Adipocyte (in vitro differentiated cells): ENCODE data around the gene ENAH.

ENCODE experiments used
- DNase-seq: peaks from one replicate; pipeline ENCODE4 v3.0.0-alpha.2; 2015; ENCODE audit warnings: low read depth
- H3K27me3 ChIP-seq: replicated peaks from 2 replicates; pipeline ENCODE4 v1.7.0; 2013; ENCODE audit warnings: mild to moderate bottlenecking, low read length, moderate library complexity; ENCODE audit not compliant: control insufficient read depth, insufficient read depth
- H3K36me3 ChIP-seq: 2 replicates; pipeline ENCODE4 v1.7.0; 2013; ENCODE audit warnings: low read length, mild to moderate bottlenecking, moderate library complexity; ENCODE audit not compliant: control insufficient read depth, insufficient read depth, severe bottlenecking
- H3K4me1 ChIP-seq: 2 replicates; pipeline ENCODE4 v1.7.0; 2013; ENCODE audit warnings: mild to moderate bottlenecking, low read length, moderate library complexity; ENCODE audit not compliant: control insufficient read depth, insufficient read depth
- H3K4me3 ChIP-seq: 2 replicates; pipeline ENCODE4 v1.7.0; 2013; ENCODE audit warnings: mild to moderate bottlenecking, low read length, moderate library complexity
- H3K9ac ChIP-seq: 2 replicates; pipeline ENCODE4 v1.7.0; 2013; ENCODE audit warnings: mild to moderate bottlenecking, low read length, moderate library complexity
- H3K9me3 ChIP-seq: 2 replicates; pipeline ENCODE4 v1.7.0; 2013; ENCODE audit warnings: mild to moderate bottlenecking, low read length, moderate library complexity; ENCODE audit not compliant: control insufficient read depth

ENAH gene

GRCh38 chr1:225555821-225556220 is 97.1 kb downstream of the ENAH start:
- H3K4me1 ChIP-seq, result peaks cover 4% of the 10 kb centered on the region
- H3K27me3 ChIP-seq, result no peaks in the 10 kb centered on the region
- H3K9me3 ChIP-seq, result peaks cover 6% of the 10 kb centered on the region
- H3K9ac ChIP-seq, result no peak overlapping the region
- no peak overlapping the region for H3K4me3 ChIP-seq
- no peak for DNase-seq
- peaks cover 11% of the 10 kb centered on the region for H3K36me3 ChIP-seq

GRCh38 chr1:225554216-225554812 is 98.6 kb downstream of the ENAH start:
- H3K9me3 ChIP-seq, result peaks cover 6% of the 10 kb centered on the region
- peak; percentile 75 for DNase-seq
- H3K36me3 ChIP-seq, result peaks cover 11% of the 10 kb centered on the region

GRCh38 chr1:225549821-225550220 is 103.1 kb downstream of the ENAH start:
- Histone ChIP-seq H3K36me3 (peaks cover 2% of the 10 kb centered on the region), H3K9ac (no peak overlapping the region), H3K27me3 (no peaks in the 10 kb centered on the region), H3K4me1 (peaks cover 9% of the 10 kb centered on the region), H3K9me3 (no peaks in the 10 kb centered on the region), H3K4me3 (no peak overlapping the region)
- DNase-seq, result no peak

More at GRCh38 chr1:225554216-225554812, 98.6 kb downstream of the ENAH start:
- no peaks in the 10 kb centered on the region for H3K27me3 ChIP-seq
- no peak overlapping the region for H3K4me3 ChIP-seq
- no peak overlapping the region for H3K9ac ChIP-seq
- peaks cover 4% of the 10 kb centered on the region for H3K4me1 ChIP-seq

DNA sequence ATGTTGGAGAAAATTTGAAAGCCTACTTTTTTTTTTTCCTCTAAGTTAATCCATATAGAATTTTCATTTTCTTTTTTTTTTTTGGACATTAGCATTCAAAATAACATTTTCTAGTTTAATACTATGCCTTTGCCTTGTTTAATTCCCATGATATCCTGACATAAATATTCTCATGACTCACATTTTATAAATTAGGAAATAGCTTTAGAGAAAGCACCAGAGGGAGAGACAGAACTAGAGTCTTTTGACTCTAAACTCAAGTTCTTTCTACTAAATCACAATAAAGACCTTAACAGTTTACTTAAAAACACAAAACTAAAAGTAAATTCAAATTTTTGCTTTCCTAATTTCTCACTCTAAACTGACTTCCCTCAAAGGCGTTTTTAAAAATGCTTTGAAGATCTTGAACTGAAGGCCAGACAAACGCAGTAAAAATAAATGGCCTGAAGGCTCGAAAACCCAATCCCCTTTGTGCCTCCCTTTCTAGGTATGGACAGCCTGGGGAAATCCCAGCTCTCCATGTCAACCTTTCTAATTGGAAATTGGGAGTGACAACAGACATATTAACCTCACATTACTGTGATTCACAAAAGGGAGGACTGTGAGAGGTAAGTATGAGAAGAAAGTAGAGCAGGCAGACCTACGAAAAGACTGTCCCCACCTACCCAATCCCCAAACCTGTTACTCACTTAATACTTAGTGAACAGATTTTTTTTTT is 104.6 kb downstream of the ENAH start:
- Histone ChIP-seq H3K9ac (no peak overlapping the region), H3K4me3 (no peak overlapping the region), H3K9me3 (no peaks in the 10 kb centered on the region), H3K27me3 (no peaks in the 10 kb centered on the region), H3K36me3 (no peaks in the 10 kb centered on the region), H3K4me1 (peaks cover 7% of the 10 kb centered on the region)
- peak; percentile 72 for DNase-seq

- peaks cover 7% of the 10 kb centered on the region for H3K4me1 ChIP-seq
- no peak for DNase-seq
- H3K4me3 ChIP-seq, result no peak overlapping the region
- no peak overlapping the region for H3K9ac ChIP-seq
- H3K36me3 ChIP-seq, result no peaks in the 10 kb centered on the region
- no peaks in the 10 kb centered on the region for H3K27me3 ChIP-seq
- no peaks in the 10 kb centered on the region for H3K9me3 ChIP-seq
Observed at GRCh38 chr1:225545649-225546048, 107.3 kb downstream of the ENAH start.

DNA sequence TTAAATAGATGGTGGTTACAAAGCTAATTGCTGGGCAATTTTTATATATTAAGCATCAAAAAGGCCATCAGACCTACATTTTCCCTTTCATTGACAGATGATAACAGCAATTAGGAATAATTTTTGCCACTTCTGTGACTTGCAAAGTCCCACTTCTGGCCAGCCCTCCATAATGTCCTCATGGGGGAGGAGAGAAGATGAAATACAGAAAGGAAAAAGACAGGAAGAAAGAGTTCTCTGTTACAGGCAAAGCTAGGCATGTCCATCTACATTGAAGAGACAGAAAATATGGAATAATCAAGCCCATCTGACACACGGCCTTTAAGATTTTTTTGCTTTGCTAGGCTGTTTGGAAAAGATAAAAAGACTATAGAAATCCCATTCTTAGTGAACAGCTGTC is 108.0 kb downstream of the ENAH start:
- H3K9ac ChIP-seq, result no peak overlapping the region
- H3K4me3 ChIP-seq, result no peak overlapping the region
- DNase-seq, result no peak
- H3K36me3 ChIP-seq, result no peaks in the 10 kb centered on the region
- peaks cover 7% of the 10 kb centered on the region for H3K4me1 ChIP-seq
- no peaks in the 10 kb centered on the region for H3K27me3 ChIP-seq
- H3K9me3 ChIP-seq, result no peaks in the 10 kb centered on the region

DNA sequence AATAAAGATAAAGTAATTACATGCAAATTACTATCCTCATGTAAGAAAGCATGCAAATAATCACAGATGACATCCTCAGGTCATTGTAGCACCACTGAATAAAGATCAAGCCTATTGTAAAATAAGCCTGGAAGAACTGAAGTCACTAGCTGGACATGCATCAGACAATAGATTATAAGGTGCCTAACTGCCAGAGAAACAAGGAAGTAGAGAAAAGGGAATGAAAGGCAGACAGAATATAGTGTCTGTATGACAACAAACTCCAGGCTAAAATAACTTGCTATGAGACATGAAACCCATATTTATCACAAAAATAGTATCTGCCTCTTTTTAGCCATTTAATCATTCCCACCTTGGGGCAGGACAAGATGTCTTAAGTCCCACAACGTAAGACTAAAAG is 108.7 kb downstream of the ENAH start:
- H3K4me3 ChIP-seq, result no peak overlapping the region
- peaks cover 11% of the 10 kb centered on the region for H3K4me1 ChIP-seq
- H3K9ac ChIP-seq, result no peak overlapping the region
- H3K9me3 ChIP-seq, result no peaks in the 10 kb centered on the region
- H3K36me3 ChIP-seq, result no peaks in the 10 kb centered on the region
- no peaks in the 10 kb centered on the region for H3K27me3 ChIP-seq
- DNase-seq, result no peak

DNA sequence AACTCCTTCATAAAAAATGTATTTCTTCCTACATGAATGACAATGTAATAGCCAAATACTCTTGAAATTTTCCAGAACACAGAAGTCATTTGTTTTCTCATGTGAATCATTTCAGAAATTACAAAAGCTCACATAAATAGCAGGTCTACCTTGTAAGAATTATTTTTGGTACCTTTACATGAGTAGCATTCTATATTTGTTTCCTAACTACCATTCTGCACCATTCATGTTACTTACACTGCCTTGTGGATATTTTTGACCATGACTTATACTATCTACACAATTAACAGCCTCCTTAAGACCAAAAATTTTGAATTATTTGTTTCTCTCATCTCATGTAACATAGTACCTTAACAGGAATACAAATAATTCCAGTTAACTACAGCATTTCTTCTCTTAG is 109.6 kb downstream of the ENAH start:
- Histone ChIP-seq H3K27me3 (no peaks in the 10 kb centered on the region), H3K9ac (no peak overlapping the region), H3K4me1 (peaks cover 14% of the 10 kb centered on the region), H3K4me3 (no peak overlapping the region), H3K36me3 (no peaks in the 10 kb centered on the region), H3K9me3 (no peaks in the 10 kb centered on the region)
- no peak for DNase-seq

DNA sequence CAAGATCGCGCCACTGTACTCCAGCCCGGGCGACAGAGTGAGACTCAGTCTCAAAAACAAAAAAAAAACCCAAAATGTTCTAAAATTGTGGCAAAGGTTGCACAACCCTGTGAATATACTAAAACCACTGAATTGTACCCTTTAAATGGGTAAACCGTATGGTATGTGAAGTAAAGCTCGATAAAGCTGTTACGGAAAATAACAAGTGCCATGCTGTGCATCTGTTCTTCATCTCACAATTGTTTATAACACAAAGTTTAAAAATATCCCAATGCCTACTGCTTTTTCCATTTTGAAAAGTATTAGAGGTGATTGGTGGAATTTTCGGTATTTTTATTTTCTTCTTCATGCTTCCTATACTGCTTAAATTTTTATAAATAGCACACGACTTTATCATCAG is 111.5 kb downstream of the ENAH start:
- H3K36me3 ChIP-seq, result no peaks in the 10 kb centered on the region
- H3K9me3 ChIP-seq, result no peaks in the 10 kb centered on the region
- no peak overlapping the region for H3K9ac ChIP-seq
- no peaks in the 10 kb centered on the region for H3K27me3 ChIP-seq
- H3K4me1 ChIP-seq, result peaks cover 7% of the 10 kb centered on the region
- DNase-seq, result peak; percentile 77
- no peak overlapping the region for H3K4me3 ChIP-seq

DNA sequence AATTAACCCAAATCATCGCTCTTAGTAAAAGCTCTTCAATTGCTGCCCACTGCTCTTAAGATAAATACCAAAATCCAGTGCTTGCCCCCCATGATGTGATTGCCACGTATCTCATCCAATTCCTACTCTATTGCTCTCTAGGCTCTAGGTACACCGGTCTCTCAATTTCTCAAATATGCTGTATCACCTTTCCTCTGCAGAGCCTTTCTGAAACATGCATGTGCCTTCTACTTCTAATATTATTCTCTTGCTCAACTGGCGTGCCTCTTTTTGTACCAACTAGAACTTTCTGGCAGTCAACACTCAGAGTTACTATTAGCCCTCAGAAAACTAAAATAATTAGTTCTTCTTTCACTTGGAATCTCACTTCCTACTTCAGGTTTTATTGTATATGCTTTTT is 113.3 kb downstream of the ENAH start:
- no peaks in the 10 kb centered on the region for H3K36me3 ChIP-seq
- H3K27me3 ChIP-seq, result no peaks in the 10 kb centered on the region
- no peak overlapping the region for H3K9ac ChIP-seq
- no peak for DNase-seq
- H3K4me1 ChIP-seq, result peaks cover 7% of the 10 kb centered on the region
- no peak overlapping the region for H3K4me3 ChIP-seq
- no peaks in the 10 kb centered on the region for H3K9me3 ChIP-seq

- H3K9me3 ChIP-seq, result no peaks in the 10 kb centered on the region
- no peak overlapping the region for H3K4me3 ChIP-seq
- DNase-seq, result peak; percentile 30
- H3K27me3 ChIP-seq, result no peaks in the 10 kb centered on the region
- no peaks in the 10 kb centered on the region for H3K36me3 ChIP-seq
- no peak overlapping the region for H3K9ac ChIP-seq
- H3K4me1 ChIP-seq, result peaks cover 7% of the 10 kb centered on the region
Observed at GRCh38 chr1:225539069-225539468, 113.9 kb downstream of the ENAH start.
